Measurements from ENCODE around the gene TRIO. TPM values are rescaled to one million over a fixed set of nuclear protein-coding genes. Genes with fewer than 3 reads are reported as not detected.

Gene TRIO
- total RNA-seq, 1 donor, result 410 TPM

DNA sequence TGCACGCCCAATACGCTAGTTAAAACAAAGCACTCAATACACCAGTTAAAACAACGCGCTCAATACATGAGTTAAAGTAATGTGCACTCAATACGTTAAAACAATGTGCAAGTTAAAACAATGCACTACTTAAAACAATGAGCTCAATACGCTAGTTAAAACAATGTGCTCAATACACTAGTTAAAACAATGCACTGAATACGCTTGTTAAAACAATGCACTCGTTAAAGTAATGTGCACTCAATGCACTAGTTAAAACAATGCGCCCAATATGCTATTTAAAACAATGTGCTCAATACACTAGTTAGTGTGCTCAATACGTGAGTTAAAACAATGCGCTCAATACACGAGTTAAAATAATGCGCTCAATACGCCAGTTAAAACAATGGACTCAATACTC is 185.0 kb downstream of the TRIO start:
- H3K4me3 ChIP-seq (ENCODE audit: low read depth, low read length), result no peak overlapping the region
- TF ChIP-seq, protein P1, sequence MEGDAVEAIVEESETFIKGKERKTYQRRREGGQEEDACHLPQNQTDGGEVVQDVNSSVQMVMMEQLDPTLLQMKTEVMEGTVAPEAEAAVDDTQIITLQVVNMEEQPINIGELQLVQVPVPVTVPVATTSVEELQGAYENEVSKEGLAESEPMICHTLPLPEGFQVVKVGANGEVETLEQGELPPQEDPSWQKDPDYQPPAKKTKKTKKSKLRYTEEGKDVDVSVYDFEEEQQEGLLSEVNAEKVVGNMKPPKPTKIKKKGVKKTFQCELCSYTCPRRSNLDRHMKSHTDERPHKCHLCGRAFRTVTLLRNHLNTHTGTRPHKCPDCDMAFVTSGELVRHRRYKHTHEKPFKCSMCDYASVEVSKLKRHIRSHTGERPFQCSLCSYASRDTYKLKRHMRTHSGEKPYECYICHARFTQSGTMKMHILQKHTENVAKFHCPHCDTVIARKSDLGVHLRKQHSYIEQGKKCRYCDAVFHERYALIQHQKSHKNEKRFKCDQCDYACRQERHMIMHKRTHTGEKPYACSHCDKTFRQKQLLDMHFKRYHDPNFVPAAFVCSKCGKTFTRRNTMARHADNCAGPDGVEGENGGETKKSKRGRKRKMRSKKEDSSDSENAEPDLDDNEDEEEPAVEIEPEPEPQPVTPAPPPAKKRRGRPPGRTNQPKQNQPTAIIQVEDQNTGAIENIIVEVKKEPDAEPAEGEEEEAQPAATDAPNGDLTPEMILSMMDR (IDR thresholded peaks at IDR 0.05; ENCODE audit: insufficient read depth, low read depth, low read length), result no peak
- DNase-seq (ENCODE audit: low read depth), result no peak

- TF ChIP-seq, protein P1 (IDR thresholded peaks at IDR 0.05; ENCODE audit: insufficient read depth, low read depth, low read length), result no peak
- DNase-seq (ENCODE audit: low read depth), result no peak
- H3K4me3 ChIP-seq (ENCODE audit: low read depth, low read length), result no peak overlapping the region
Measured at GRCh38 chr5:14330291-14330690, 187.1 kb downstream of the TRIO start.

GRCh38 chr5:14330729-14331385 is 187.7 kb downstream of the TRIO start:
- TF ChIP-seq, protein P1 (IDR thresholded peaks at IDR 0.05; ENCODE audit: insufficient read depth, low read depth, low read length), result no peak
- no peak for DNase-seq (ENCODE audit: low read depth)

DNA sequence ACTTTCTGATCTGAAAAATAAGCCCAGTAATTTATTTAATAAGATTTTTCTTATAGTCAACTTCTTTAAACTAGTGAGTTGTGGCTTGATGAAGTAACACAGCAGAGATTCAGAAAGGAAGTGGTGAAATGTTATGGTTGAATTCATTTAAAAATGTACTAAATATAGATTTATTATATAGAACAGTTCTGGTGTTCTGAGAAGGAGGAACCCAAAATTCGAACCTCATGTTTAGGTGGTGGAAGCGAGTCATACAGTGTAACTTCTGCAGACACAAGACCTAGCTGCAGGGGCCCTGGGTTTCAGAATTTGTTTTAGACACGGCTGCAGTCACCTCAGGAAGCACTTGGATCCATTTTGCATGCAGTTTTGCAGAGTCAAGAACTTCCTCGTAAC is 188.2 kb downstream of the TRIO start:
- DNase-seq (ENCODE audit: low read depth), result no peak
- TF ChIP-seq, protein P1 (IDR thresholded peaks at IDR 0.05; ENCODE audit: insufficient read depth, low read depth, low read length), result no peak
- no peak overlapping the region for H3K4me3 ChIP-seq (ENCODE audit: low read depth, low read length)

More at GRCh38 chr5:14330729-14331385, 187.7 kb downstream of the TRIO start:
- H3K4me3 ChIP-seq (ENCODE audit: low read depth, low read length), result no peak overlapping the region

GRCh38 chr5:14332038-14332631 is 189.0 kb downstream of the TRIO start:
- H3K4me3 ChIP-seq (ENCODE audit: low read depth, low read length), result no peak overlapping the region
- TF ChIP-seq, protein P1 (IDR thresholded peaks at IDR 0.05; ENCODE audit: insufficient read depth, low read depth, low read length), result no peak
- no peak for DNase-seq (ENCODE audit: low read depth)

GRCh38 chr5:14332746-14333145 is 189.6 kb downstream of the TRIO start:
- no peak for DNase-seq (ENCODE audit: low read depth)
- TF ChIP-seq, protein P1 (IDR thresholded peaks at IDR 0.05; ENCODE audit: insufficient read depth, low read depth, low read length), result no peak
- H3K4me3 ChIP-seq (ENCODE audit: low read depth, low read length), result no peak overlapping the region
